ENCODE measurements around the gene PPM1N. TPM values are rescaled to one million over a fixed set of nuclear protein-coding genes. Genes with fewer than 3 reads are reported as not detected.

Gene PPM1N
- total and polyA plus RNA-seq, 2 of the 13 experiments (the other 11 are each of a cell fraction or from before 2014, with no cell fraction given): 0.31 to 1.8 TPM

GRCh38 chr19:45496349-45496953, 1.8 kb upstream of the PPM1N start (continued):
- TF ChIP-seq ZNF687 (CRISPR knock-in tag; IDR thresholded peaks at IDR 0.05) (peak; percentile 62), ZNF382 (CRISPR knock-in tag; IDR thresholded peaks at IDR 0.05; ENCODE audit: borderline replicate concordance) (no peak), ZFYVE20 (CRISPR knock-in tag; IDR thresholded peaks at IDR 0.05; ENCODE audit: borderline replicate concordance, low read depth) (no peak), SRSF9 (IDR thresholded peaks at IDR 0.05; ENCODE audit: borderline replicate concordance, insufficient read depth, low read depth, low read length, poor library complexity, severe bottlenecking) (no peak), KDM1A (CRISPR knock-in tag; IDR thresholded peaks at IDR 0.05) (no peak), ZNF460 (CRISPR knock-in tag; IDR thresholded peaks at IDR 0.05; ENCODE audit: borderline replicate concordance) (no peak), LCORL (IDR thresholded peaks at IDR 0.05) (no peak), LCORL (CRISPR knock-in tag; IDR thresholded peaks at IDR 0.05) (peak; percentile 56; the same call in 1 of the 2 replicates), ZNF430 (CRISPR knock-in tag; IDR thresholded peaks at IDR 0.05) (peak; percentile 92), ZNF703 (CRISPR knock-in tag; IDR thresholded peaks at IDR 0.05; ENCODE audit: borderline replicate concordance) (no peak), ASH2L (IDR thresholded peaks at IDR 0.05; ENCODE audit: insufficient read length, low read depth, low read length) (peak; percentile 28), ZNF432 (CRISPR knock-in tag; IDR thresholded peaks at IDR 0.05; ENCODE audit: borderline replicate concordance) (no peak), NAIF1 (CRISPR knock-in tag; IDR thresholded peaks at IDR 0.05; ENCODE audit: borderline replicate concordance) (no peak), JUN (CRISPR knock-in tag; IDR thresholded peaks at IDR 0.05) (no peak), SNRNP70 (IDR thresholded peaks at IDR 0.05; ENCODE audit: low read depth, low read length) (no peak), ZBTB44 (CRISPR knock-in tag; IDR thresholded peaks at IDR 0.05) (peak; percentile 93), ZNF713 (CRISPR knock-in tag; IDR thresholded peaks at IDR 0.05) (peak; percentile 88; the same call in 1 of the 2 replicates), ZNF550 (CRISPR knock-in tag; IDR thresholded peaks at IDR 0.05; ENCODE audit: borderline replicate concordance) (no peak), PATZ1 (CRISPR knock-in tag; IDR thresholded peaks at IDR 0.05) (peak; percentile 89), ZMYM4 (CRISPR knock-in tag; IDR thresholded peaks at IDR 0.05) (no peak; the same call in 1 of the 2 replicates), ZNF552 (CRISPR knock-in tag; IDR thresholded peaks at IDR 0.05; ENCODE audit: borderline replicate concordance) (no peak), ONECUT2 (CRISPR knock-in tag; IDR thresholded peaks at IDR 0.05) (no peak), ZFP37 (CRISPR knock-in tag; IDR thresholded peaks at IDR 0.05; ENCODE audit: borderline replicate concordance) (peak; percentile 87)
